ENCODE measurements around the gene BIN2. TPM values are rescaled to one million over a fixed set of nuclear protein-coding genes. Genes with fewer than 3 reads are reported as not detected.

Gene BIN2
- total RNA-seq, 1 experiment from 2014 or later = not detected

DNA sequence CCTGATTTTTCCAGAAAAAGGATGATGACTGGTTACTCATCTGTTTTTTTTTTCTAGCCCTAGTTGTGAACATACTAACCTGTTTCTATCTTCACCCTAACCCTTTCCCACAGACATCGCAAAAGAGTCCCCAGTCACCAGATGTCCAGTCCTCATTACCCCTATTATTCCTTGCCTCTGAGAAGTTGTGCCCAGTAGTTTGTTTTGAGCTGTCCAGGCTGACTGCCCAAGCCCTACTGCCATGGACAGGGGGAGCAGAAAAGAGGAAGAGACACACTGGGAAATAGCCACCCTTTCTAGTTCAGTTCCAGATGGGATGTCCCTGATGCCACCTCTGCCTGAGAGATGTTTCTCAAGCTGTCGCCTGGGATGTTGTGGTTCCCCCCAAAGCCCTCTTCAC is 36.3 kb upstream of the BIN2 start:
- Histone ChIP-seq H3K9me2 (ENCODE audit: insufficient read depth) (no peaks in the 10 kb centered on the region), H2AFZ (no peak overlapping the region), H3K79me2 (ENCODE audit: low read depth) (no peaks in the 10 kb centered on the region), H3K36me3 (ENCODE audit: low read depth) (peaks cover 11% of the 10 kb centered on the region; the same call in 1 of the 2 replicates), H3K9me3 (ENCODE audit: insufficient read depth, low read depth) (no peaks in the 10 kb centered on the region), H3K27me3 (ENCODE audit: insufficient read depth, low read depth) (no peaks in the 10 kb centered on the region), H3F3A (ENCODE audit: insufficient read depth, low read depth) (no peaks in the 10 kb centered on the region), H3K4me3 (no peak overlapping the region), H3K4me1 (replicated peaks; ENCODE audit: insufficient read depth) (no peaks in the 10 kb centered on the region), H4K20me1 (ENCODE audit: insufficient read depth) (0 out of 2 replicates have a peak, but pooled peaks cover 4% of the 10 kb centered on the region), H3K4me2 (no peak overlapping the region), H3K27ac (no peak overlapping the region)
- ChIA-PET POLR2A (ENCODE audit: unreplicated experiment) (no interaction called here), CTCF (no interaction called here)
- TF ChIP-seq, protein P1, sequence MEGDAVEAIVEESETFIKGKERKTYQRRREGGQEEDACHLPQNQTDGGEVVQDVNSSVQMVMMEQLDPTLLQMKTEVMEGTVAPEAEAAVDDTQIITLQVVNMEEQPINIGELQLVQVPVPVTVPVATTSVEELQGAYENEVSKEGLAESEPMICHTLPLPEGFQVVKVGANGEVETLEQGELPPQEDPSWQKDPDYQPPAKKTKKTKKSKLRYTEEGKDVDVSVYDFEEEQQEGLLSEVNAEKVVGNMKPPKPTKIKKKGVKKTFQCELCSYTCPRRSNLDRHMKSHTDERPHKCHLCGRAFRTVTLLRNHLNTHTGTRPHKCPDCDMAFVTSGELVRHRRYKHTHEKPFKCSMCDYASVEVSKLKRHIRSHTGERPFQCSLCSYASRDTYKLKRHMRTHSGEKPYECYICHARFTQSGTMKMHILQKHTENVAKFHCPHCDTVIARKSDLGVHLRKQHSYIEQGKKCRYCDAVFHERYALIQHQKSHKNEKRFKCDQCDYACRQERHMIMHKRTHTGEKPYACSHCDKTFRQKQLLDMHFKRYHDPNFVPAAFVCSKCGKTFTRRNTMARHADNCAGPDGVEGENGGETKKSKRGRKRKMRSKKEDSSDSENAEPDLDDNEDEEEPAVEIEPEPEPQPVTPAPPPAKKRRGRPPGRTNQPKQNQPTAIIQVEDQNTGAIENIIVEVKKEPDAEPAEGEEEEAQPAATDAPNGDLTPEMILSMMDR (conservative IDR thresholded peaks at IDR 0.05) = no peak
- no peak for TF ChIP-seq EZH2 (IDR thresholded peaks at IDR 0.05; ENCODE audit: low read depth)
- BruUV-seq (replicated peaks) = no TSS peak
- no peak for DNase-seq
- intact Hi-C loops (cut with micrococcal nuclease; ENCODE audit: unreplicated experiment) = no loop called here

DNA sequence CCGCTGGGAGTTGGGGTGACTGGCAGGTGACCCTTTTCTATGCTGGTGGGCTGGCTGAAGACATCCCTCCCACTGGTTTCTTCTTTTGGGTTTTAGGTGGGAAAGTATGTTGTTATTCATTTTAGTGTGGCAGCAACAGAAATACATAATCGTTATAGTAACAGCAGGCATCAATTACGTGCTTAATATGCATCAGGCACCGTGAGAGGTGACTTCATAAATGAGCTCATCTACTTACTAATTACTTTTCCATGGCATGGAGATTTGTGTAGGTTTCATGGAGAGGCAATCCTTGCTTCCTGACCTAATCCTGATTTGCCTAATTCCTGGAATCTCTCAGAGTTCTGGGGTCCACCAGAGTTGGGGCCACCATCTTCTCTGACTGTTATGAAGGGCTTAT is 35.9 kb upstream of the BIN2 start:
- no peak overlapping the region for H3K4me2 ChIP-seq
- CTCF ChIA-PET = no interaction called here

DNA sequence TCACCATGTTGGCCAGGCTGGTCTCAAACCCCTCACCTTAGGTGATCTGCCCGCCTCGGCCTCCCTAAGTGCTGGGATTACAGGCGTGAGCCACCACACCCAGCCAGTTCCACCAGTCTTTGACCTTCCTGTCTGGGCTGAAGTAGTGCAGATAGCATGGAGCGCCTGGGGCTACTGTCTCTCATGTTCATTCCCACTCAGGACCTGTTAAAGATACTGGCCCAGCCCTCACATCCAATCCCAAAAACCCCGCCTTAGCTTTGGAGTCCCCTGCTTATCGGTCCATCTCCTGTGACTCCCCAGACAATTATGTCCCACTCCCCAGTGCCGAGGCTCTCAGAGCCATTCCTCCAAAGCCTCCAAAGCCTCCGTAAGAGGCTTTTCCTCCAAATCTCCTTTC is 34.5 kb upstream of the BIN2 start:
- Histone ChIP-seq H3K9me3 (ENCODE audit: insufficient read depth, low read depth) (no peaks in the 10 kb centered on the region), H3K4me2 (no peak overlapping the region), H3K4me3 (no peak overlapping the region), H2AFZ (no peak overlapping the region), H3K36me3 (ENCODE audit: low read depth) (peaks cover 7% of the 10 kb centered on the region; the same call in 1 of the 2 replicates), H3K4me1 (replicated peaks; ENCODE audit: insufficient read depth) (no peaks in the 10 kb centered on the region), H3K27me3 (ENCODE audit: insufficient read depth, low read depth) (no peaks in the 10 kb centered on the region), H3K9me2 (ENCODE audit: insufficient read depth) (no peaks in the 10 kb centered on the region), H3K79me2 (ENCODE audit: low read depth) (no peaks in the 10 kb centered on the region), H3F3A (ENCODE audit: insufficient read depth, low read depth) (no peaks in the 10 kb centered on the region), H4K20me1 (ENCODE audit: insufficient read depth) (0 out of 2 replicates have a peak, but pooled peaks cover 4% of the 10 kb centered on the region), H3K27ac (no peak overlapping the region)
- intact Hi-C loops (cut with micrococcal nuclease; ENCODE audit: unreplicated experiment) = no loop called here
- TF ChIP-seq, protein P1 (conservative IDR thresholded peaks at IDR 0.05) = no peak
- no peak for TF ChIP-seq EZH2 (IDR thresholded peaks at IDR 0.05; ENCODE audit: low read depth)
- POLR2A ChIA-PET (ENCODE audit: unreplicated experiment) = no interaction called here
- BruUV-seq (replicated peaks) = no TSS peak
- CTCF ChIA-PET = no interaction called here
- no peak for DNase-seq

More for the DNA sequence above, 35.9 kb upstream of the BIN2 start:
- no peak overlapping the region for H3K4me3 ChIP-seq
- peaks cover 11% of the 10 kb centered on the region; the same call in 1 of the 2 replicates for H3K36me3 ChIP-seq (ENCODE audit: low read depth)
- H3K27me3 ChIP-seq (ENCODE audit: insufficient read depth, low read depth) = no peaks in the 10 kb centered on the region
- DNase-seq = no peak
- 0 out of 2 replicates have a peak, but pooled peaks cover 4% of the 10 kb centered on the region for H4K20me1 ChIP-seq (ENCODE audit: insufficient read depth)
- H3K9me3 ChIP-seq (ENCODE audit: insufficient read depth, low read depth) = no peaks in the 10 kb centered on the region
- intact Hi-C loops (cut with micrococcal nuclease; ENCODE audit: unreplicated experiment) = no loop called here
- POLR2A ChIA-PET (ENCODE audit: unreplicated experiment) = no interaction called here
- TF ChIP-seq, protein P1 (conservative IDR thresholded peaks at IDR 0.05) = no peak
- no peak for TF ChIP-seq EZH2 (IDR thresholded peaks at IDR 0.05; ENCODE audit: low read depth)
- no peaks in the 10 kb centered on the region for H3K9me2 ChIP-seq (ENCODE audit: insufficient read depth)
- H3F3A ChIP-seq (ENCODE audit: insufficient read depth, low read depth) = no peaks in the 10 kb centered on the region
- H3K79me2 ChIP-seq (ENCODE audit: low read depth) = no peaks in the 10 kb centered on the region
- no peaks in the 10 kb centered on the region for H3K4me1 ChIP-seq (replicated peaks; ENCODE audit: insufficient read depth)
- no peak overlapping the region for H2AFZ ChIP-seq
- BruUV-seq (replicated peaks) = no TSS peak
- no peak overlapping the region for H3K27ac ChIP-seq

Data from PC-9 (cell line).